Superior temporal gyrus (tissue), 1 donor: ENCODE results near the gene TBC1D3D.
"Not testable (repeated sequence)": the region's sequence is repeated elsewhere in the genome, so short reads cannot be mapped to it uniquely, and the experiment has no call there.

Source experiments
- DNase-seq: peaks from one replicate; pipeline ENCODE4 v3.0.0-alpha.2; 2016; ENCODE audit errors: extremely low spot score

Gene TBC1D3D

GRCh38 chr17:38003676-38004075 is at the start of gene TBC1D3D:
Gene TBC1D3D (plus strand): TSS chr17:38003976. CDS start chr17:38005561, 1,585 bp downstream.
- not testable (repeated sequence) for DNase-seq

DNA sequence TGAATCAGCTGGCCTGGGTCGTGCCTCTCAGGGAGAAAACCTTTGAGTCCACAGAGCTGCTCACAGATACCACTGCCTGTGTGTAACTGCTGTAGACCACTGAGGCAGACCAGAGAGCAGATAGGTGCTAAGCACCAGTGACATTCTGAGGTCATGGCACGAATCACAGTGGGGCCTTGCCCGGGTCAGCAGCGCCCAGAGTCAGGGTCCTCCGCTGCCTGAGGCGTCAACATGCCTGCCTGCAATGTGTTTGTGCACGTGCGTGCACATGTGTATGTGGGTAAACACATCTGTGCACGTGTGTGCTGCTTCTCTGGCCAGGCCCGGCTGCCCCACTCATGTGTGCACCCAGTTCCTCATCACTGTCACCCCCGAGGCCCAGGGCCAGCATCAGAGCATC is 14.8 kb upstream of the TBC1D3D start, which contains the start of gene TBC1D3L:
TSS of gene TBC1D3L (minus strand) at position 101 of the 400 bp plus-strand sequence. CDS start 1,540 bp downstream, outside the sequence.
- DNase-seq = not testable (repeated sequence)
